HG02610 (cell line): ENCODE results near the gene HERC3.
"Not testable (repeated sequence)": the region's sequence is repeated elsewhere in the genome, so short reads cannot be mapped to it uniquely, and the experiment has no call there.

Experiments used
- ATAC-seq: cut with Tn5 transposase; IDR thresholded peaks from one replicate; pipeline ENCODE4 v1.9.1; 2021; ENCODE audit warnings: mild to moderate bottlenecking, moderate library complexity; ENCODE audit not compliant: unreplicated experiment

The HERC3 gene

DNA sequence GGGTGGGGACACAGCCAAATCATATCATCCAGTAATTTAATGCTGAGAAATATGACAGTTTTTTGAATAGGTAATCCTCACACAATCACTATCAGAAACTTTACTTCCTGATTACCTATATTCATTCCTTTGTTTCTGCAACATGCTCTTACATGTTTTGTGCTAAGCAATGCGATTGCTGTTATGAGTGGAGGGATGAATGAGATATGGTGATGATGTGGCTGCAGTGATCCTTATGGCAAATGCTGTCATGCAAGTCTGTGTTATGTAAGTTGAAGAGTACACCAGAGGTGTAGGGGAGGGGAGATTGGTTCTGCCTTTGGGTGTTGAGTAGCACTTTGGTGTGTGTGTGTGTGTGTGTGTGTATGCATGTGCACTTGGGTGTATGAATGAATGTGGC lies 14.6 kb downstream of the HERC3 start:
- ATAC-seq = no peak

DNA sequence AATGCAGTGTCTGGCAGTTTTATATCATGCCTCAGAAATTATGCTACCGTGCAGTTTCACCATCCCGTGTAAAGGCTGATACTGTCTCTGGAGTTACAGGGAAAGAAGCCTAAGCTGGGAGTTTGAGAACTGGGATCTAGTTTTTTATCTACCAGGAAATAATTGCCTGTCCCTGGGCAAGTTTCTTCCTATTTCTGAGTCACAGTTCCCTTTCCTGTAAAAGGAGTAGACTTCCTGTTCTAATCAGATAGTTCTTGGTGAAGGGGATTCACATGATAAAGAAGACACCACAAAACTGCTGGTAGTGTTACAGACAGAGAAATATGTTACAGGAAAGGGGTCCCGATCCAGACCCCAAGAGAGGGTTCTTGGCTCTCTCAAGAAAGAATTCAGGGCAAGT lies 17.1 kb downstream of the HERC3 start:
- no peak for ATAC-seq

DNA sequence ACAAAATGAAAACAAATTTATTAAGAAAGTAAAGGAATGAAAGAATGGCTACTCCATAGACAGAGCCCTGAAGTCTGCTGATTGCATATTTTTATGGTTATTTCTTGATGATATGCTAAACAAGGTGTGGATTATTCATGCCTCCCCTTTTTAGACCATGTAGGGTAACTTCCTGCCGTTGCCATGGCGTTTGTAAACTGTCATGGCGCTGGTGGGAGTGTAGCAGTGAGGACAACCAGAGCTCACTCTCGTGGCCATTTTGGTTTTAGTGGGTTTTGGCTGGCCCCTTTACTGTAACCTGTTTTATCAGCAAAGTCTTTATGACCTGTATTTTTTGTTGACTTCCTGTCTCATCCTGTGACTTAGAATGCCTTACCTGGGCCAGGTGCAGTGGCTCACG lies 17.5 kb downstream of the HERC3 start:
- not testable (repeated sequence) for ATAC-seq

DNA sequence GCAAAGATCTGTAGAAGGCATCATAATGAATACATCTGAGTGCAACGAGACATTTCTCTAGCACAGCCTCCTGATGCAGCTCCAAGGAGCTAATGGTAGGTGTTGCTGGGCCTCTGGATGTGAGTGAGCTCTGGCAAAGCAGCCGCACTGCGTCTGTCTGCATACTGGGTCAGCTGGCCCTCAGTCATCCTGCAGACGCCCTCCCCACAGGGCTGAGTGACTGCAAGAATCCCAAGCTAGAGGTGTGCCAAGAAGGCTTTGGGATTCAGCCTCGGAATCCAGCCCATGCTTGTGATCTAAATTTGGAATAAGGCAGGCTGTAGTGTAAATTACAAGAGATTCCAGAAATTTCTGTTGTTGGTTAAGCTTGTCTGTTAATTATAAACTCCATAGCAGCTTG lies 18.5 kb downstream of the HERC3 start:
- ATAC-seq = no peak

DNA sequence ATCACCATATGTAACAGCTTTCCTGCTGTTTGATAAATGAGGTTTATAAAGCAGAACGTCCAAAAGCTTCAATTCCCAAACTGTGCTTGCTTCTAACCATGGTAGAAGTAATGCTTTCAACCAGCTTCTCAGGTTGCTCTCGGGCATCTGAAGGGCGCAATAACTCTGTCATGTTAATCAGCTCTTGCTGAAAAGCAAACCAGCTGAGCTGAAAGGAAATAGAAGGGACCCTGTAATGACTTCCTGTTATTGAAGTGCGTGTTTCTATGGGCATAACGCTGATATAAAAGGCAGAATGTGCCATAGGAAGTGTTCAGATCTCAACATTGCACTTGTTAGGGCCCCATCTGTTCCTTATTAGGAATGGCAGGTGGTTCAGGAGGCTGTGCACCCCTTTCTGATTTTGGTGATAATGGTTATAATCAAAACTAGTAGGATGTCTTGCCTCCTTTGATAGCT lies 21.2 kb downstream of the HERC3 start:
- peak; percentile 31 for ATAC-seq

DNA sequence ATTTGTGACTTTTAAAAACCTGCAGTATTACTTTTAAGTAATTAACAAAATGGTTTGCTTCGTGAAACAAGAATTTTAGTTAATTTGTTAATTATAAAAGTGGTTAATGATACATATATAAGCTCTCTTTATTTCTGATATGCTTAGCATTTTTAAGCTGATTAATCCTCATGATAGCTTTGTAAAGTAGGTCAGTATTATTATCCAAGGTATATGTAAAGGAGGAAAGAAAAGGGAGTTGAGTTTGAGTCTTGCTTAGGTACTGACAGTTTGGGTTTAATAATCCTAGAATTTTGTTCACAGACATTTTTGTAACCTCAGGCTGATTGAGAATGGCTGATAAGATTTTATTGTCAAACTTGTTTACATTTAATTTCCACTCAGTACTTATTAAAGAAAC lies 21.8 kb downstream of the HERC3 start:
- no peak for ATAC-seq

DNA sequence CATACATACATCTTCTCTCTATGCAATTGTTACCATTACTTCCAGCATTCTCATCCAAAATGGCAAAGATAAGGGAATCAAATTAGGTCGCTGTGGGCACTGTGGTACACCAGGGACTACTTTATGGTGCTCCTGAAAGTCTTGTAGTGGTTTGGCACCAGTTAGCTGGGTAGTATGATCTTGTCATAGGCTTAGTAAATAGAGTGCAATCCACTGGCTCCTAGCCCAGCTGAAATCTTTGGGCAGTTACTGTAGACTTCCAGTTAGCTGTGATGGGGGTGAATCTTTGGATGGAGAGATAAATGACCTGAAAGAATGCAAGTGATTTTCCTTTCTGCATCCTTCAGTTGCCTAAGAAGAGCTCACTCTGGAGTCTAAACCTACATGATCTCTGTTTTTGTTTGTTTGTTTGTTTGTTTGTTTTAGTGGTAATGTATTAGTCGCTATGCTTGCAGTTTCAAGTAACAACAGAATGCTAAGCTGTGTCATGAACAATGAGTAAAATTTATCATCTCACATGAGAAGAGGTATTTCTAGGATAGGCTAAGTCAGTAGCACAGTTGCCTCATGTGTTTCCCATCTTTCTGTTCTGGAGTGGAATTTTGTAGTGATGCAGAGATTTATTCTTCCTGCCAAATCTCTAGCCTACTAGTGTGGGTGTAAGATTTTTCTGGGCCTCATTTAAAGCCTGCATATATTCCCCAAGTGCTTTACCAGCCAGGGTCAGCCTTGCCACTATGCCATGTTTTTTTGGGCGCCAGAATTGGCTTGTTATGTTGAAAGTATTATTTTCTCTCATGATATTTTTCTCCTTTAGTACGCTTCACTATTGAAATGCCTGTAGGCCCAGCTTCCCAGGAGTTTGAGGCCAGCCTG lies 24.2 kb downstream of the HERC3 start:
- ATAC-seq = no peak

DNA sequence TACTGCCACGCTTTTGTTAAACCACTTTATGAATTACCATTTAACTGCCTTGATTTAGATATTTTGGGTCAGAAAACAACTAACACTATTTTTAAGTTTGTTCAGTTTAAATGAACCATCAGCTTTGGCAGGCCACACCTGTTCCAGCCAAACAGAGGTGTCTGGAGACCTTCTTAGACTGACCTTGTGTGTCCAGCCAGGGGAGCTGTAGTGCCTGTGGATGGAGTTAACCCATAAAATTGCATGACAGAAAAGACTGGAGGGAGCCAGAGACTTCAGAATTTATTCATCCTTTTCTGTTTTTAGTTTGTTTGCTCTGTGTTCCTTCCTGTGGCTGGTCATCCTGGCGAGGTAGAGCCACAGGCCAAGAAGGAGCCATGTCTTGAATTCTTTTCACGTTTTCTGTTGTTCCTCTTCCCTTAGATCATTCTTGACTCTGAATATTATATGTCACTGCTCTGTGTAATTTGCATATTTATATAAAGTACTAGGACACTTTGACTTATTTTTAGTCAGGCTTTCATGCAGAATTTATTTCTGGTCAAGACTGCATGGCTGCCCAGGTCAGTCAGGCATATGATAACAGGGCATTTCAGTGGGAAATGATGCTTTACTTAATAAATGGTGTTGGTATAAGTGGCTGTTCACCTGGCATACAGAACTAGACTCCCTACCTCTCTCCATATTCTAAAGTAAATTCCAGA lies 26.7 kb downstream of the HERC3 start:
- no peak for ATAC-seq

DNA sequence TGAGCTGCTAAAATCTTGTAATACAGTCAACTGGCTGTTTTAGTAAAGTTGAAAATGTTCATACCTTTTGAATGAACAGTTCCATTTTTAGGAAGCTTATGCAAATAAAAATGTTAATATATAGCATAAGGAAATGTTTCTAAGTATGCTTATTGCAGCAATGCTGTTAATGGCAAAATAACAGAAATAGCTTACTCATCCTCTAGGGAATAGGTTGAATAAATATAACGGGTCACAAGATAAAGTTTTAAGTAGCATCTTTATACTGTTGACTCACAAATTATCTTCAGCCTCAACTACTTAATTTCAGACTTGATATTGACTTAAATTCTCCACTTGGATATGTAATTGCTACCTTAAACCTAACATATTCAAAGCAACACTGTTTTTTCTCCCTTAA lies 27.7 kb downstream of the HERC3 start:
- ATAC-seq = no peak

DNA sequence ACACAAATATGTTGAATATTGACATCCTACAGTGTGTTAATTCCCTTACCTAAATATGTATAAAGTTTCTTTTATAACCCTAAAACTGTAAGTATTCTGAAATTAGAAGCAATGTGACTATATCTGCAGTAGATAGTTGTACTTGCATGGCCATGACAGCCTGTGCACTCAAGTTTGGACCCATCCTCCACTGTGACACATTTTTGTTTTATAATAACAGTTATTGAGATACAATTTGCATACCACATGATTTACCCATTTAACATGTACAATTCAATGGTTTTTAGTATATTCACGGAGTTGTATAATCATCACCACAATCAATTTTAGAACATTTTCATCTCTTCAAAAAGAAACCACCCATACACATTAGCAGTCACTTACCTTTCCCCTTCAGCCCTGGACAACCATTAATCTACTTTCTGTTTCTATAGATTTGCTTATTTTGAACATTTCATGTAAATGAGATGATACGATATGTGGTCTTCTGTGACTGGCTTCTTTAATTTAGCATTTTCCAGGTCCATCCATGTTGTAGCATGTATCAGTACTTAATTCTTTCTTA lies 29.6 kb downstream of the HERC3 start:
- no peak for ATAC-seq

DNA sequence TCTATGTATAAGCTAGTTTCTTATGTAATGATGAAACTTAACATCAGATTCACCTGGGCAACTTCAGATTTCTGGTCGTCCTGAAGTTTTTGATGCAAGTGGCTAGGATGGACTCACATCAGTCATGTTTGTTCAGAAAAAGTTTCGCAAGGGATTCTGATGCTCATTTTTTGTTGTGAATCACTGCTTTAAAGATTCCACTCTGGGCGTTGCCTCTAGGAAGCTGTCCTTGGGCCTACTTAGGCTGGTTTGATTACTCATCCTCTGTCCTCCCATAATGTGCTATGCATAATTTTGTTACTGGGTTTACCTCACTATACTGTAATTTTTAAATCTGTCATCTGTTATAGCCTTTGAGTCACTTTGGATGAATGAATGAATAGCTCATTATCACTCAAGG lies 30.8 kb downstream of the HERC3 start:
- ATAC-seq = no peak

DNA sequence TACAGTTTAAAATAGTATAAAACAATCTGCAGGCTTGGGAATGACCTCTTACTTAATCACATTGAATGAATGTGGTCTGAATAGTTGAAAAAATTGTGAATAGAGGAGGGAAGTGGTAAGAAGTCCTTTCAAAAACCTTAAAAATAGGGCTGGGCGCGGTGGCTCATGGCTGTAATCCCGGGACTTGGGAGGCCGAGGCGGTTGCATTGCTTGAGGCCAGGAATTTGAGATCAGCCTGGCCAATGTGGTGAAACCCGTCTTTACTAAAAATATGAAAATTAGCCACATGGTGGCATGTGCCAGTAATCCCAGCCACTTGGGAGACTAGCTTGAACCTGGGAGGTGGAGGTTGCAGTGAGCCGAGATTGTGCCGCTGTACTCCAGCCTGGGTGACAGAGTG lies 36.5 kb downstream of the HERC3 start:
- no peak for ATAC-seq

DNA sequence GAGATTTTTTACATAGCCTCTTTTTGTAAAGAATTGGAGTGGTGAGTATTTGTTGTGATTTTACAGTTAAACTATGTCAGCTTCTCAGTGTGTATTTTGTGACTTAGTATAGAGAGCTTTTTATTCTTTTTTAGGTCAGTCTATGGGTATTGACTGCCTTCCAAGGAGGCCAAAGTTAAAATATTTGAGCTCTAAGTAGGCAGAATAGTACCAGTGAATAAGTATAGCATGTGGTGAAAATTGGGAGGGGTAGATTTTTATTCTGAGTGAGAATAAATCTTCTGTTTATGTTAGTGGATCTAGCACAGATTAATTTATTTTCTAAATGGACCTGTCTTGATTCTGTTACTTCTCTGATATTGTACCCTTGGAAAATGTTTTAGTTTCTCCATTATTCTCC lies 37.5 kb downstream of the HERC3 start:
- no peak for ATAC-seq

DNA sequence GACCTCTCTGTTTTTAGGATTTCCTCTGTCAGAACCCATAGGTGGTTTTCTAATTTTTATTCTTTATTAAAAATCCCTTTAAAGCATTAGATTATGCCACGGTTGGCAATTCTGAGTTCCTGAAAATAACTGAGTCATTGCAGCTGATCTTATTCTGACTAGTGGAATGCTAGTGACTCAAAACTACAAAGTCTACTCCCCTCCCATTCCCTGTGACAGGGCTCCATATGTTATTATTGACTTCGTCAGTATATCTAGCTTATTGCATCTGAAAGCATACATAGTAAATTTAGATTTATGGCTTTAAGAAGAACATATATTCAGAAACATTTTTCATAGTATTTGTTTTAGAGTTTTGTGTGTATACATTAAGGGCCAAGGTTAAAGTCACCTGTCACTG lies 38.5 kb downstream of the HERC3 start:
- no peak for ATAC-seq

DNA sequence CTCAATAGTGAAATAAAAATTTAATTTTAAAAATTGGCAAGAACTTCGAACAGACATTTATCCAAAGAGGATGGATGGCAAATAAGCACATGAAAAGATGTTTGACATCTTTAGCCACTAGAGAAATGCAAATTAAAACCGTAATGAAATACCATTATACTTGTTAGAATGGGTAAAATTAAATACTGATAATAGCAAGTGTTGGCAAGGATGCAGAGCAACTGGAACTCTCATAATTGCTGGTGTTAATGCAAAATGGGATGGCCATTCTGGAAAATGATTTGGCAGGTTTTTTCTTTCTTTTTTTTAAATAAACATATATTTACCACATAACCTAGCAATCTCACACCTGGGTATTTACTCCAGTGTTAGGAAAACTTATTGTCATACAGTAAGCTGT lies 51.7 kb downstream of the HERC3 start:
- ATAC-seq = no peak

DNA sequence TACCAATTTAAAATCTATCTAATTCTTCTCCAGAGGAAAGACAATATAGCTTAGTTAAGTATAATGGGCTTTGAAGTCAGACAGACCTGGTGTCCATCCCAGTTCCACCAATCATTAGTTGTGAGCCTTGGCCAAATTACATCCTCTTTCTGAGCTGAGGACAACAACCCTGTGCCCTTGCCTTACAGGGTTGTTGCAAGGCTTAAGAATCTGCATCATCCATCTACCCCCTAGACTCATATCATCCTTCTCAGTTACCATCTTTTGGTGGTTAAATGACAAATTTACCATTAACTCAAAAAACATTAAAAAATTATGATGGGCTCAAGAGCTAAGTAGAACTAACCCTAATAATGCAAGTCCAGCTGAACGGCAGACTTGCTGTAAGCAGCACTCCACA lies 53.7 kb downstream of the HERC3 start:
- no peak for ATAC-seq

DNA sequence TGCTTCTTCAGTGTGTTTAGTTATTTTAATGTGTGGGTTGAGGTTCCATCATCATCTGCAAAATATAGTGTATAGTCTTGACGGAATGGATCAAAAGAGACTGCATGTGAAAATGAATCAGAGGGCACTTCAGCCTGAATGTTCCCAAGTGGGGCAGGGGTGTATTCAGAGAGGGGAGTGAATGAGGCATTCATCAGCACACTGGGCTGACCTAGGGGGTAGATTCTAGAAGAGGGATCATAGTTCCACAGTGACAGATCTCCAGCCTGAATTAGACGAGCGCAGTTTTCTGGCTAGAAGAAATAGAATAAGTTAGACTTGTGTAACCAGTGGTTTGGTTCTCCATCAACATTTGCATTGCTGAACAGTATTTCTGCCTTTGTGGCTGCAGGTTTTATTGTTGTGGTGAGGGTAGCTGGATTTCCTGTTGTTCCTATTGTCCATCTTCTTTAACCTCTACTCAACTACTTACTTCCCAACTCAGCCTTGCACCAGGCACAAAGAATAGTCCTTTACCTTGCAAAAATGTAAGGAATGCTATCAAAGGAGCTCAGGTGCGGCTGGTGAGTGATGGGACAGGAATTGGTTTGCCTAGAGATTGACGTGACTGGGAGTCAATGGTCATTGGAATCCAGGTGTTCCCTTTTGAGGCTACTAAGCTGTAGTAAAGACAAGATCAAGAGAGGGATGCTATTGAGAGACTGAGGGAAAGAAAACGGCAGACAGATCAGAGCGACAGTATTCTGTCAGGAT lies 54.4 kb downstream of the HERC3 start:
- ATAC-seq = no peak

DNA sequence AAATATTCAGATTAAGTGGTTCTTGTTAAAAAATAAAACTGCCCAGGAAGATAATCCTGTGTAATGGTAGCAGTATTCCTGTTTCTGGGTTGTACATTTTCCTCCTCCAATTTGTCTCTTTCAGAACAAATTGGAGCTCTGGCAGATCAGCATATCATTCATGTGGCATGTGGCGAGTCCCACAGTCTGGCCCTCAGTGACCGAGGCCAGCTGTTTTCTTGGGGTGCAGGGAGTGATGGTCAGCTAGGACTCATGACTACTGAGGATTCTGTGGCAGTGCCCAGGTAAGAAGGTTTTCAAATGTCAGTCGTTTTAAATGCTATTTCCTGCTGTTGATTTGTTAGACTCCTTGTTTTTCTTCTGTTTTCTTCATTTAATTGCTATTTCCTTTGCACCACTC lies 57.4 kb downstream of the HERC3 start:
- ATAC-seq = no peak

DNA sequence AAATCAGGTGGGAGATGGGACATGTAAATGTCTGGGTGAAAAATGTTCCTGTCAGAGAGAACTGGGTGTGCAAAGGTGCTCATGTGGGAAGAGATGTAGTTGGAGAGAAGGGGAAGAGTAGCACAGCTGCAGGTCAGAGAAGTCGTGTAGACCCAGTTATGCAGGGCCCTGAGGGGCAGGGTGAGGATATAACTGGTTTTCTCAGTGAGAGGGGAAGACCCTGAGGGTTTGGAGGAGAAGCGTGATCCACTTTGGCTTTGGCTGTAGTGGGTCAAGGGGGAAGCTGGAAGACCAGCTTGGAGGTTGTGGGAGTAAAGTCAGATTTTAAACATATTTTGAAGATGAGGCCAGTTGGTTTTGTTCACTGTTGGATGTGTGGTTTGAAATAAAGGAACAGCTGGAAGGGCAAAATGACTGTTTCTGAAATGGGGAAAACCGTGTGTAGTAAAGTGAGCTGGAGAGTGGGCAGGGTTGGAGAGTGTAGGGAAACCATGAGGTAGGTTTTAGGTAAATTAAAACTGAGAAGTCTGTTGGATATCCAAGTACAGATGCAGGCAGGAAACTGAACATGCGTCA lies 61.2 kb downstream of the HERC3 start:
- ATAC-seq = no peak

DNA sequence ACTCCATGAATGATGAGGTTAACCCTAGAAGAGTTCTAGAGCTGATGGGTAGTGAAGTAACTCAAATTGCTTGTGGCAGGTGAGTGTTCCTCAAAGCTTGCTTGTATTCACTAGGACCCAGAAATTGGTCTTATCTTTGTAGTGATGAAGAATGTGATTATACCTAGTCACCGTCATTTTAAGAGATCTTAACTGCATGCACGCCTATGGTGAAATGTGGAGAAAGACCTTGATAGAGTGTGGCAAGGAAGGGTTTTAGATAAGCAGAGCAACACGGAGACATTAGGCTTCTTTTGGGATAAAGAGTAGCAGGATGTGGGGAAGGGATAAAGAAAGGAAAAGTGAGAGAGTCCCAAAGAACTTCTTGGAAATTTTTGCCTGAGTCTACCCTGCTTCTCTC lies 62.9 kb downstream of the HERC3 start:
- ATAC-seq = no peak
